Measurements from ENCODE around the gene RBMS3. TPM values are rescaled to one million over a fixed set of nuclear protein-coding genes. Genes with fewer than 3 reads are reported as not detected.
A peak's percentile ranks its signal among the peaks of the same experiment; 100 is the strongest.
"Not testable (repeated sequence)": the region's sequence is repeated elsewhere in the genome, so short reads cannot be mapped to it uniquely, and the experiment has no call there.

Gene RBMS3
- total RNA-seq, 1 experiment from 2014 or later = 11.0 TPM

GRCh38 chr3:29429055-29429679, 148.3 kb downstream of the RBMS3 start:
- no peak for DNase-seq (ENCODE audit: low read depth)

- DNase-seq (ENCODE audit: low read depth) = peak; percentile 3
Observed at GRCh38 chr3:29430558-29430971, 149.7 kb downstream of the RBMS3 start.

- no peak for DNase-seq (ENCODE audit: low read depth)
Observed at GRCh38 chr3:29436612-29437323, 155.9 kb downstream of the RBMS3 start.

- no peak for DNase-seq (ENCODE audit: low read depth)
Observed at GRCh38 chr3:29438580-29438979, 157.7 kb downstream of the RBMS3 start.

GRCh38 chr3:29440413-29441305, 159.8 kb downstream of the RBMS3 start:
- DNase-seq (ENCODE audit: low read depth) = no peak

GRCh38 chr3:29441422-29441821, 160.6 kb downstream of the RBMS3 start:
- no peak for DNase-seq (ENCODE audit: low read depth)

- no peak for DNase-seq (ENCODE audit: low read depth)
Observed at GRCh38 chr3:29447946-29448627, 167.2 kb downstream of the RBMS3 start.

GRCh38 chr3:29451920-29452319, 171.0 kb downstream of the RBMS3 start:
- DNase-seq (ENCODE audit: low read depth) = no peak

- no peak for DNase-seq (ENCODE audit: low read depth)
Observed at GRCh38 chr3:29452934-29453283, 172.0 kb downstream of the RBMS3 start.

GRCh38 chr3:29453284-29454001, 172.6 kb downstream of the RBMS3 start:
- DNase-seq (ENCODE audit: low read depth) = peak; percentile 9

- DNase-seq (ENCODE audit: low read depth) = no peak
Observed at GRCh38 chr3:29454161-29454611, 173.3 kb downstream of the RBMS3 start.

GRCh38 chr3:29456901-29457300, 176.0 kb downstream of the RBMS3 start:
- DNase-seq (ENCODE audit: low read depth) = no peak

GRCh38 chr3:29463304-29463703, 182.4 kb downstream of the RBMS3 start:
- DNase-seq (ENCODE audit: low read depth) = no peak

- DNase-seq (ENCODE audit: low read depth) = peak; percentile 10
Observed at GRCh38 chr3:29465836-29466235, 185.0 kb downstream of the RBMS3 start.

GRCh38 chr3:29466442-29466841, 185.6 kb downstream of the RBMS3 start:
- DNase-seq (ENCODE audit: low read depth) = no peak

GRCh38 chr3:29468187-29468586, 187.3 kb downstream of the RBMS3 start:
- DNase-seq (ENCODE audit: low read depth) = no peak

GRCh38 chr3:29473481-29474170, 192.8 kb downstream of the RBMS3 start:
- DNase-seq (ENCODE audit: low read depth) = not testable (repeated sequence)

GRCh38 chr3:29475305-29475840, 194.5 kb downstream of the RBMS3 start:
- no peak for DNase-seq (ENCODE audit: low read depth)

GRCh38 chr3:29475854-29476253, 195.0 kb downstream of the RBMS3 start:
- DNase-seq (ENCODE audit: low read depth) = no peak

GRCh38 chr3:29478611-29479010, 197.7 kb downstream of the RBMS3 start:
- DNase-seq (ENCODE audit: low read depth) = no peak
